Measurements from ENCODE around the gene MTX1.
"Not testable (repeated sequence)": the region's sequence is repeated elsewhere in the genome, so short reads cannot be mapped to it uniquely, and the experiment has no call there.

DNA sequence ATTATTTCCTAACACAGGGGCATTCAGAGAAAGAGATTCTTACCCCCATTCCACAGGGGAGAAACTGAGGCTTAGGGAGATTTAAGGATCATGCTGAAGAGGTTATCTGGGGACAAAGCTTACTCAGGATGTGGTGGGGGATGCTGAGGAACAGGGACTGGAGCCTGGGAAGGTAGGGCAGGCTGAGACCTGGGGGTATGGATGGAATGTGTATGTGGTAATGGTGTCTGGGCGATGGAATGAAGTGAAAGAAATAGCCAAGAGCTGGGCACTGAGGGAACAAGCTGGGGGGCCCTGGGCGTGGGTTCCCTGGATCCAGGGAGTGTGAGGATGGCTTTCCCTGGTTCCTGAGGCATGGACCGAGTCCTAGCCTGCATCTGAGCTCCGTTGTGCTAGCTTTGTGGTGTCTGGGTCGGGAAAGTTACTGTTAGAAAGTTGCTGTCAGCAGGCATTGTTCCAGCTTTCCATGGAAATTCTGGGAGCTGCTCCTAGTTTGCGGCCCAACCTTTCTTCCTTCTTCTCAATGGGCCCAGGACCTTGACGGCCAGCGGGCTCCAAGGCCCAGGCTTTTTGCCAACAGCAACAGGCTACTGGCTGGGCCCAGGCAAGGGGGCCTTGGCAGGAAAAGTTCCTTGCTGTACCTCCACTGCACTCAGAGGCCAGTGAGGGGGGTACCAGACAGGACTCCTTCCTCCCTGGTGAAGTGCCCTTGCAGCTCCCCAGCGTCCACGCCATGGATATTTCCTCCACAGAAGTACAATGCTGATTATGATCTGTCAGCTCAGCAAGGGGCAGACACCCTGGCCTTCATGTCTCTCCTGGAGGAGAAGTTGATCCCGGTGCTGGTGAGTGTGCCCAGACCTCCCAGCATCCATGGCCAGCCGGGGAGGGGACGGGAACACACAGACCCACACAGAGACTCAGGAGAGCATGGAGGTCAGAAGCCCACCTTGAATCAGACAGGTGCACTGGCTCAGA, 23.8 kb downstream of the MTX1 start:
- TF ChIP-seq, protein P1, sequence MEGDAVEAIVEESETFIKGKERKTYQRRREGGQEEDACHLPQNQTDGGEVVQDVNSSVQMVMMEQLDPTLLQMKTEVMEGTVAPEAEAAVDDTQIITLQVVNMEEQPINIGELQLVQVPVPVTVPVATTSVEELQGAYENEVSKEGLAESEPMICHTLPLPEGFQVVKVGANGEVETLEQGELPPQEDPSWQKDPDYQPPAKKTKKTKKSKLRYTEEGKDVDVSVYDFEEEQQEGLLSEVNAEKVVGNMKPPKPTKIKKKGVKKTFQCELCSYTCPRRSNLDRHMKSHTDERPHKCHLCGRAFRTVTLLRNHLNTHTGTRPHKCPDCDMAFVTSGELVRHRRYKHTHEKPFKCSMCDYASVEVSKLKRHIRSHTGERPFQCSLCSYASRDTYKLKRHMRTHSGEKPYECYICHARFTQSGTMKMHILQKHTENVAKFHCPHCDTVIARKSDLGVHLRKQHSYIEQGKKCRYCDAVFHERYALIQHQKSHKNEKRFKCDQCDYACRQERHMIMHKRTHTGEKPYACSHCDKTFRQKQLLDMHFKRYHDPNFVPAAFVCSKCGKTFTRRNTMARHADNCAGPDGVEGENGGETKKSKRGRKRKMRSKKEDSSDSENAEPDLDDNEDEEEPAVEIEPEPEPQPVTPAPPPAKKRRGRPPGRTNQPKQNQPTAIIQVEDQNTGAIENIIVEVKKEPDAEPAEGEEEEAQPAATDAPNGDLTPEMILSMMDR (IDR thresholded peaks at IDR 0.05) = not testable (repeated sequence)
- not testable (repeated sequence) for TF ChIP-seq POLR2A (IDR thresholded peaks at IDR 0.05)
